NCI-H226 (cell line): ENCODE data around the gene BCAN.
"Not testable (repeated sequence)": the region's sequence is repeated elsewhere in the genome, so short reads cannot be mapped to it uniquely, and the experiment has no call there.

Source experiments
- DNase-seq: peaks from one replicate; pipeline ENCODE4 v3.0.0-alpha.2; 2015

BCAN gene

GRCh38 chr1:156641761-156642264 is at the start of gene BCAN:
Gene BCAN, plus strand, starts transcription at chr1:156642117. Its CDS starts 3,938 bp downstream, at chr1:156646055.
- DNase-seq = no peak

GRCh38 chr1:156592158-156592909 is 49.6 kb upstream of the BCAN start:
- peak; percentile 25 for DNase-seq

GRCh38 chr1:156592910-156593660 is 48.8 kb upstream of the BCAN start:
- no peak for DNase-seq

GRCh38 chr1:156593661-156593989 is 48.3 kb upstream of the BCAN start:
- DNase-seq = no peak

GRCh38 chr1:156594190-156594589 is 47.7 kb upstream of the BCAN start:
- no peak for DNase-seq

- DNase-seq = no peak
Observed at GRCh38 chr1:156595016-156595415, 46.9 kb upstream of the BCAN start.

GRCh38 chr1:156596426-156596825 is 45.5 kb upstream of the BCAN start:
- DNase-seq = no peak

GRCh38 chr1:156598125-156598524 is 43.8 kb upstream of the BCAN start:
- no peak for DNase-seq

GRCh38 chr1:156598731-156599432 is 43.0 kb upstream of the BCAN start:
- DNase-seq = no peak

- DNase-seq = no peak
Observed at GRCh38 chr1:156599811-156600210, 42.1 kb upstream of the BCAN start.

- DNase-seq = no peak
Observed at GRCh38 chr1:156600733-156601121, 41.2 kb upstream of the BCAN start.

GRCh38 chr1:156601122-156601830 is 40.6 kb upstream of the BCAN start, which contains the start of gene GPATCH4:
Gene GPATCH4, minus strand, starts transcription at chr1:156601479.
- peak; percentile 81 for DNase-seq

GRCh38 chr1:156601892-156602291 is 40.0 kb upstream of the BCAN start:
- no peak for DNase-seq

GRCh38 chr1:156602557-156602993 is 39.3 kb upstream of the BCAN start:
- DNase-seq = no peak

- DNase-seq = not testable (repeated sequence)
Observed at GRCh38 chr1:156607344-156607743, 34.6 kb upstream of the BCAN start.

- DNase-seq = no peak
Observed at GRCh38 chr1:156608036-156608674, 33.8 kb upstream of the BCAN start.

- DNase-seq = no peak
Observed at GRCh38 chr1:156608981-156609380, 32.9 kb upstream of the BCAN start.

GRCh38 chr1:156610072-156610471 is 31.8 kb upstream of the BCAN start:
- DNase-seq = not testable (repeated sequence)

- no peak for DNase-seq
Observed at GRCh38 chr1:156612666-156613065, 29.3 kb upstream of the BCAN start.

- no peak for DNase-seq
Observed at GRCh38 chr1:156615946-156616345, 26.0 kb upstream of the BCAN start.

- peak; percentile 41 for DNase-seq
Observed at GRCh38 chr1:156616463-156616862, 25.5 kb upstream of the BCAN start.
